ENCODE measurements around the gene GALE.
"Not testable (repeated sequence)": the region's sequence is repeated elsewhere in the genome, so short reads cannot be mapped to it uniquely, and the experiment has no call there.

Gene GALE

DNA sequence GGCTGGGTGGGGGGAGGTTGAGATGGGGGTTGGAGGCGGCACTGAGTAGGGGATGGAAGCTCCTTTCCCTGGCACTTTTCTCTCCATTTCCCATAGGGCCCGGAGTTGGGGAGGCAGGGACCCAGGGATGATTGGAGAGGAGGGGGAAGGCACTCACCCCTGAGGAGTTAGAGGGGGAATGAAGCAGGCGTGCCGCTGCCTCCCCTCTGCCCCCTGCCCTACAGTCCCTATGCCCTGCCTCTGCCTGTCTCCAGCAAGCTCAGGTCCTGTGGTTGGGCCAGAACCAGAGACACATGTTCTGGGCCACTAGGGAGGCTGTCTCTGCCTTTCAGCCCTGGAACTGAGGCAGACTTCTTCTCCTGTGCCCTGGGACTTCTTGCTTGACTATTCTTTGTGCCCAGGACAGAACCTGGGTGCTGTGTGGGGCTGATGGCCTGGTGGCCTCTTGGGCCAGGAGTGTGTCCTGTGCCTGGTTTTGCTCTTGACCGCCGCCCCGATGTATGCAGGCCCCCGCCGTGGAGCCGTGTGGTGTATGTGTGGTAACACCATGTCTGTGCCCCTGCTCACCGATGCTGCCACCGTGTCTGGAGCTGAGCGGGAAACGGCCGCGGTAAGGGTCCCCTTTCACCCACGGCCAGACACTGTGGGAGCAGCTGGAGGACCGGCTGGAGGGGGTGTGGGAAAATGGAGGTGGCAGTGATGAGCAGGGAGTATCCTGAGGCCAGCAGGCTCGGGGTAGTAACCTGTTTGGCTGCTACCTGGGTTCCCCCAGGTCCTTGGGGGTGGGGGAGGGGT, 8.2 kb downstream of the GALE start:
- TF ChIP-seq CTCF (IDR thresholded peaks at IDR 0.05; ENCODE audit: low read depth, low read length, missing control alignments) = no peak
- no peak for DNase-seq (ENCODE audit: low read depth)
- peak overlapping the region; percentile 89 for H3K4me3 ChIP-seq (ENCODE audit: low read depth, low read length)
- in situ Hi-C loops (cut with HindIII; ENCODE audit: low sequenced_read_pairs) = no loop called here

DNA sequence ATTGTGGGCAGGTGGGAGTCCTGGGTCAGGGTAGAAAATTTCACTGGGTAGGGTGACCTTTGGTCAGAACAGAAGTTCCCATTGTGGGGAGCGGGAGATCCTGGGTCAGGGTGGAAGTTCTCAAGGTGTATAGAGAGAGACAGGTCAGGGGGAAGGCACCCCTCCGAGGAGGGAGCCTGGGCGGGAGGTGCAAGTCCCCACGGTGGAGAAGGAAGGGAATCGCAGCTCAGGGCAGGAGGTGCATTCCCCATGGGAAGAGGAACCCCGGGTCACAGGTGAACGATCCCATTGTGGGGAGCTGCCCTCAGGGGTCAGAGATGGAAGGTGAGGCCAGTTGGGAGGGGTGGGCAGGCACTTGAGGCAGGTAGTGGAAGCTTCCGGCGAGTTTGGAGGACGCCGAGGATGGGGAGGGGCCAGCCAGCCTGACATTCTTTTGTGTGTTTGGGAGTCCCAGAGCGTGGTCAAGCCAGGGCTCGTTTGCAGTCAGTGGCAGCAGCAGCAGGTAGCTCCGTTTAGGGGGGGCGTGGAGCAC, 9.0 kb downstream of the GALE start:
- TF ChIP-seq CTCF (IDR thresholded peaks at IDR 0.05; ENCODE audit: low read depth, low read length, missing control alignments) = no peak
- no peak for DNase-seq (ENCODE audit: low read depth)
- H3K4me3 ChIP-seq (ENCODE audit: low read depth, low read length) = peak overlapping the region; percentile 89
- in situ Hi-C loops (cut with HindIII; ENCODE audit: low sequenced_read_pairs) = no loop called here

GRCh38 chr1:23790696-23791515, 9.6 kb downstream of the GALE start, which contains the start of gene LYPLA2:
Gene LYPLA2, plus strand, starts transcription at chr1:23791145. Its CDS starts 1,538 bp downstream, at chr1:23792683.
- peak; percentile 71 for DNase-seq (ENCODE audit: low read depth)
- TF ChIP-seq CTCF (IDR thresholded peaks at IDR 0.05; ENCODE audit: low read depth, low read length, missing control alignments) = no peak
- in situ Hi-C loops (cut with HindIII; ENCODE audit: low sequenced_read_pairs) = no loop called here
- H3K4me3 ChIP-seq (ENCODE audit: low read depth, low read length) = peak within 1 kb of the TSS; percentile 89

GRCh38 chr1:23788695-23789094, 11.9 kb downstream of the GALE start:
- no peak for TF ChIP-seq CTCF (IDR thresholded peaks at IDR 0.05; ENCODE audit: low read depth, low read length, missing control alignments)
- in situ Hi-C loops (cut with HindIII; ENCODE audit: low sequenced_read_pairs) = loop anchor here (5.0 kb wide), 1 partner anchor 74 kb away; no protein-coding TSS in a partner anchor

DNA sequence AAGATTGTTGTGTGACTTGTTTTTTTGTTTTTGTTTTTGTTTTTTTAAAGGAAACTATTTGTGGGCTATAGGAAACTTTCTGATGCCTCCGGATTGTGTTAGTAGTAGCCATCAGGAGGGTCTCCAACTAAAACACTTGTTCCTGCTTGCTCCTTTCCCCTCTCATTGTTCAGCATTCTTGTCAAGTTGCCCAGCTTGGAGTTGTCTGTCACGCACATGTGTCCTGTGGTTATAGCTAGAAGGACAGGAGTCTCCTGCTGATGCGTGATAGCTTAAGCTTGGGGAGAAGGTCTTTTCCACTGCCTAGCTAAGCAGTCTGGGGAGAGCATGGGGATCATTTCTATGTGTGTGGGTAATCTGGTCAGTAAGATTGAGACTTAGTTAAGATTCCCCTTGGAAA, 12.9 kb downstream of the GALE start:
- H3K4me3 ChIP-seq (ENCODE audit: low read depth, low read length) = no peak overlapping the region
- no peak for TF ChIP-seq CTCF (IDR thresholded peaks at IDR 0.05; ENCODE audit: low read depth, low read length, missing control alignments)
- DNase-seq (ENCODE audit: low read depth) = no peak
- in situ Hi-C loops (cut with HindIII; ENCODE audit: low sequenced_read_pairs) = loop anchor here (5.0 kb wide), 1 partner anchor 75 kb away; no protein-coding TSS in a partner anchor

More at GRCh38 chr1:23788695-23789094, 11.9 kb downstream of the GALE start:
- no peak for DNase-seq (ENCODE audit: low read depth)
- no peak overlapping the region for H3K4me3 ChIP-seq (ENCODE audit: low read depth, low read length)

GRCh38 chr1:23784846-23785245, 15.7 kb downstream of the GALE start:
- H3K4me3 ChIP-seq (ENCODE audit: low read depth, low read length) = no peak overlapping the region
- TF ChIP-seq CTCF (IDR thresholded peaks at IDR 0.05; ENCODE audit: low read depth, low read length, missing control alignments) = no peak
- in situ Hi-C loops (cut with HindIII; ENCODE audit: low sequenced_read_pairs) = loop anchor here (5.0 kb wide), 1 partner anchor 77 kb away; no protein-coding TSS in a partner anchor
- DNase-seq (ENCODE audit: low read depth) = no peak

DNA sequence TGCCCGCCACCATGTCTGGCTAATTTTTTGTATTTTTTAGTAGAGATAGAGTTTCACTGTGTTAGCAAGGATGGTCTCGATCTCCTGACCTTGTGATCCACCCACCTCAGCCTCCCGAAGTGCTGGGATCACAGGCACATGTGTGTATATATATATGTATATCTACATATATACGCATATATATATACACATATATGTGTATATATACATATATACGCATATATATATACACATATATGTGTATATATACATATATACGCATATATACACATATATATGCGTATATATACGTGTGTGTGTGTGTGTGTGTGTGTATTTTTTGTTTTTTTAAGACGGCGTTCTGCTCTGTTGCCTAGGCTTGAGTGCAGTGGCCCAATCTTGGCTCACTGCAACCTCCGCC, 17.4 kb downstream of the GALE start:
- DNase-seq (ENCODE audit: low read depth); H3K4me3 ChIP-seq (ENCODE audit: low read depth, low read length); in situ Hi-C loops (cut with HindIII; ENCODE audit: low sequenced_read_pairs): not testable (repeated sequence)
